ENCODE results near the gene TMUB1. TPM values are rescaled to one million over a fixed set of nuclear protein-coding genes. Genes with fewer than 3 reads are reported as not detected.

Gene TMUB1
- total and polyA plus RNA-seq, 2 donors (not counting 1 experiment from before 2014, with no cell fraction given): 49.2 to 102 TPM

GRCh38 chr7:151082141-151083070 lies 887 bp downstream of the TMUB1 start:
- Histone ChIP-seq H3K79me2 (ENCODE audit: control insufficient read depth, insufficient read depth, low read length) (peaks cover 39% of the 10 kb centered on the region), H2AFZ (ENCODE audit: insufficient read depth, low read depth, low read length, poor library complexity, severe bottlenecking) (peak overlapping the region; percentile 74)

More at GRCh38 chr7:151082141-151083070, 887 bp downstream of the TMUB1 start:
- WGBS (ENCODE audit: insufficient coverage): 78% methylated on average over 35 of the region's 42 CpGs
- Mint-ChIP-seq H3K27me3 (peaks cover 13% of the 10 kb centered on the region), H3K27ac (peak overlapping the region; percentile 87), H3K4me1 (peaks cover 58% of the 10 kb centered on the region), H3K4me3 (peak overlapping the region; percentile 86), H3K9me3 (ENCODE audit: insufficient read depth) (no peaks in the 10 kb centered on the region)
- Histone ChIP-seq H3K9ac (ENCODE audit: low read length) (peak overlapping the region; percentile 85), H3K27me3 (replicated peaks in 1 of 4; ENCODE audit: control extremely low read depth in 1 of 4, control insufficient read depth in 3 of 4, insufficient read depth in 4 of 4, low read length in 3 of 4) (peaks cover 0 to 30% (median 10%) of the 10 kb centered on the region in 4 experiments), H3K27ac (ENCODE audit: low read length in 2 of 2) (peak overlapping the region; percentile 76 to 92), H3K9me3 (ENCODE audit: control extremely low read depth in 1 of 3, control insufficient read depth in 2 of 3, insufficient read depth in 1 of 3, low read length in 2 of 3) (no peaks in the 10 kb centered on the region), H3K36me3 (replicated peaks in 1 of 2; ENCODE audit: control extremely low read depth in 1 of 2, control insufficient read depth in 1 of 2, extremely low read depth in 1 of 2, insufficient read depth in 2 of 2, low read length in 1 of 2) (no peaks in the 10 kb centered on the region), H3K4me3 (ENCODE audit: control extremely low read depth in 1 of 5, extremely low read depth in 1 of 5, insufficient read depth in 1 of 5, low read depth in 2 of 5, low read length in 4 of 5) (peak overlapping the region; percentile 1 to 83 (median 77)), H4K20me1 (ENCODE audit: control insufficient read depth, insufficient read depth, low read length, poor library complexity, severe bottlenecking) (peaks cover 26% of the 10 kb centered on the region), H3K4me1 (ENCODE audit: control insufficient read depth in 2 of 2, insufficient read depth in 2 of 2, low read length in 2 of 2) (peaks cover 51 to 62% of the 10 kb centered on the region in 2 donors), H3K4me2 (replicated peaks; ENCODE audit: low read depth, low read length, poor library complexity, severe bottlenecking) (peak overlapping the region; percentile 95)
- intact Hi-C loops (cut with micrococcal nuclease): loop anchor here (1.0 to 10.0 kb wide), 8 partner anchors 54 to 1310 kb away; partner anchors contain the start of genes ABCB8, ABCF2, KCNH2 and NUB1
- ChIA-PET POLR2A (no interaction called here), CTCF (interaction anchor here (1.2 to 1.6 kb wide), 2 partner anchors 54 to 64 kb away, joined by 3 read pairs; partner anchors contain the start of gene ABCB8)
- DNase-seq (peak; percentile 32), ATAC-seq (ENCODE audit: low read depth) (no peak)
- TF ChIP-seq EZH2 (IDR thresholded peaks at IDR 0.05; ENCODE audit: borderline replicate concordance, insufficient read depth, low read depth, low read length, poor library complexity, severe bottlenecking): no peak
- TF ChIP-seq CTCF (IDR thresholded peaks at IDR 0.05): no peak

Data from B cell (primary cell).